Activated CD4-positive, alpha-beta T cell treated with anti-CD3 and anti-CD28 coated beads, Interleukin-2, amount 50 U/mL, for 16 hours (primary cell): ENCODE results near the gene LOXHD1.

Experiments used
- DNase-seq: peaks from one replicate; pipeline ENCODE4 v3.0.0-alpha.2; 2020

LOXHD1 gene

DNA sequence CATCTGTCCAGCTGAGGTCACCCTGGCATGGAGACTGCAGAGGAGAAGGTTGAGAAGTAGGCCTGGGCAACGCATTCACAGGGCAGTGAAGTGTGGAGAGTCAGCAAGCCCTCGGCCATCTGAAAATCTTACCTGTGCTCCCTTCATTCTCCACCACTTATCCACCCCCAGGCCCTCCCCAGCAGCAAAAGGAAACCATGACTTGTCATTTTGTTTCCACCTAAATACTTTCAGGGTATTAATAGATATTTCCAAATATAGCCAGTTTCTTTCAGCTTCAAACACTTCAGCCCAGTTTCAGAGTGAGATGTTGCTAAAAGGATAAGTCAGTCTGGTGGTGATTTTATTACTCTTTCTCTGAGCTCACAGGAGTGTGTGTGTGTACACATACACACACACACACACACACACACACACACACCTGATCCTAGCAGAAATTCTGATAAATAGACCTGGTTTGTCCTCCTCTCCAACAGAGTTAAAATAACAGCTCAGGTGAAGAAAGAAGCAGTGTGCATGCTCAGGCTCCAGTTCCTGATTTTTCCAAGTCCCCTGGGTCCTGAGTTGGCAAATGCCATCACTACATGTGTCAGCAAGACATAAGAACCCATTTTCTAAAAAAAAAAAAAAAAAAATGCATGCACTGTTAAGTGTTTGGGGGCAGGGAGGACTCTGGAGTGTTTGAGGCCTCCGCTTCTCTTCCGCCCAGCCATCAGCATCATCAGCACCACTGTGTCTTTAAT, 82.8 kb downstream of the LOXHD1 start:
- no peak for DNase-seq

DNA sequence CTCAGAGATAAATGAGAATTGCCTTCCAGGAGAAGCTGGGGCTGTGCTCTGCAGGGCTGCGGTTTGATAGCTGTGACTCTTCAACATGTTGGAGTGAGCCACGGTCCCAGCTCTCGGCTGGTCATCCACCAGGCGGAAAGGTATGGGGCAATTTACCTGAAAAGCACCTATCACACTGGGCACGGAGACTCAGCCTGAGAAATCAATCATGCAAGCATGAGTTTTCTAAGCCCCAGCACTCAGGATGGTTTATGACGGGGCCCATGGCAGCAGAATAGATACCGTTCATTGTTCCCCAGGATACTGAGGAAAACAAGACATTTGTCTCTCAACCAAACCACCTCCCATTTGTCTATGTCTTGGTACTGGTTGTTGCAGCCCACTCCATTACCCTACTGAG, 83.9 kb downstream of the LOXHD1 start:
- no peak for DNase-seq

DNA sequence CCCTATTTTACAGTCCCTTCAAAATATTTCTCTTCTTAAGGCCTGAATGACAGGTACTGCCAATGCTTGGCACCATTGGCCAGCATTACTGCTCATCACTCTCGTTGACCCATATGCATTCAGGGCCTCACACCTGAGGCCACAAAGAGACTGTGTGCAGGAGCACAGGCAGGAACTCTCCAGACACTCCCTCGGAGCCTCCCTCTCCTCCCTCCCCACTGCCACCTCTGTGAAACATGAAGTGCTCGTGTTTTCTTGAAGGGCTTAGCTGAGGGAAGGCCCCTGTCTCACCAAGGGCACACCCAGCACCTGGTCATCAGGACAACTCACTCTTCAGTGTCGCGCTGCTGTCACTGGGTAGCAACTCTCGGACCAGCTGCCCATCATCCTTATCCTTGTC, 85.3 kb downstream of the LOXHD1 start:
- no peak for DNase-seq

DNA sequence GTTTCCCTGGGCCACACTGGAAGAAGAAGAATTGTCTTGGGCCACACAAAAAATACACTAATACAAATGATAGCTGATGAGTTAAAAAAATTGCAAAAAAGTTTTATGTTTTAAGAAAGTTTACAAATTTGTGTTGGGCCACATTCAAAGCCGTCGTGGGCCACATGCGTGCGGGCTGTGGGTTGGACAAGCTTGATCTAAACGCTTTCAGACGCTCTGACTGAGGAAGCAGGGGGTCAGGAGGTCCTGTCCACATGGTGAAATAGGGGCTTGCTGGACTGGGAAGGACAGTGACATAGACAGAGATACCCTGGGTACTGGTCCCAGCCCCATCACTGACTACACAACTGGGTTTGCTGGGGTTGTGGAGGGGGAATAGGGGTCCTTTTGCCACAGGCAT, 86.4 kb downstream of the LOXHD1 start:
- DNase-seq: no peak

DNA sequence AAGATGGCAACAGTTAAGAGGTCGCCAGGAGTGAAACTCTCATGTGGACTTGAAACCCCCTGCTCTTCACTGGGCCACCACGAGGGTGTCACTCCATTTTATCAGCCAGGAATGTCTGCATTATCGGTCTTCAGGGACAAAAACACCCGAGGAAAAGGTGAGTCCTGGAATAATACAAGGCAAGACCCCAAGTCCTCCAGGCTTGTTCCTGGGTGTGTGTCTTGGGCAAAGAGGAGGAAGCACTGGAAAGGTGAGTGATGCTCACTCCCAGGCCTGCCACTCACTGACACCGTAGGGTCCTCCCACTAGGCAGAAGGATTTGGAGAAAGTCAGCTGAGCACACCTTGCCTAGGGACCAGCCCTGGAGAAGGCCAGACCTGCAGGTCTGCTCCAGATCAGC, 86.9 kb downstream of the LOXHD1 start:
- no peak for DNase-seq

DNA sequence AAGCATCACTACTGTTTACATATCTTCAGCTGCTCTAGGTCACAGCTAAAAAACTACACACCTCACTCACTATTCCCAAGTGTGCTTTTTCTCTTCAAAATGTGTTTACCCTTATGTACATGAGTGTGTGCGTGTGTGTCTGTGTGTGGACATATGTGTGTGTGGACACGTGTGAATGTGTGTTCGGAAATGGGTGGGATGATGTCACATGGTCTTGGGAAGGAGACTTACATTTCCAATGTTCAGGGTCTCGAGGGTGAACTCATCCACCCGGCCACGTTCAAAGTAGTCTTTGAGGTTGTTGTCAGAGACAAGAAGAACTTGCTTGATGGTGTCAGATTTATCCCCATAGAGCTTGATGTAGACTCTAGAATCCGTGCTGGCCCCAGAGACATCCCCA, 87.8 kb downstream of the LOXHD1 start:
- no peak for DNase-seq

DNA sequence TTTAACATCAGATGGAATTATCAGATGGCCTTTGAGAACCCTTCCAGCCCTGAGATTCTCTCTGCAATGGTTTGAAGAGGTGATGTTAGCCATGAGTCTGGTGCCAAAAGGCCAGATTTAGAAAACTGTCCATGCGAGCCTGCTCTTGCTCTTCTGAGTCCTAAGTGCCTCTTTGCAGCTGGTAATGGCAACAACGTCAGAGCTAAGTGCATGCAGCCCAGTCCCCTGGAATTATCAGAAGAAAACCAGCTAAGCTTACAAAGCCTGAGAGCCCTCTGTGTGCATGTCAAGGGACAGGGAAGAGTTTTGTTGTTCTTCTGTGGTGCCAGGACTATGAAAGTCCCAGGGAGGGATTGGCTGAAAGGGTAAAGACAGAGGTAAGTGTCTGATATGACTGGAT, 89.8 kb downstream of the LOXHD1 start:
- no peak for DNase-seq

DNA sequence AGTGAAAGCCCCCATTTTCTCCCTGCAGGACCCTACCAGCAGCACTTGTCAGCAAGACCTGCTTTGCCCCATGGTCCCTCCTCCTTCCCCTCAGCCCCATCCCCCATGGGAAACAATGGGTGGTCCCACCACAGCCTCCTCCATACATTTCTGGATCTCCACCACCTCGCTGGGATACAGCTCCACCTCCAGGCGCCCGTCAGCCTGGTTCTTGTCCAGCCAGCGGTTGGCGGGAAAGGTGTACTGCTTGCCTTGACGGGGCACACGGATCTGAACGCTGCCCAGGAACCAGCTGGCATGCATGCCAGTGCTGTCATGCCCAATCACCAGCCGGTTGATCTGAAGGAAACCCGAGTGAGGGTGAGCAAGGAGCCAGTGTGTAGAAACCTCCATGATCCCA, 90.9 kb downstream of the LOXHD1 start:
- DNase-seq: no peak

DNA sequence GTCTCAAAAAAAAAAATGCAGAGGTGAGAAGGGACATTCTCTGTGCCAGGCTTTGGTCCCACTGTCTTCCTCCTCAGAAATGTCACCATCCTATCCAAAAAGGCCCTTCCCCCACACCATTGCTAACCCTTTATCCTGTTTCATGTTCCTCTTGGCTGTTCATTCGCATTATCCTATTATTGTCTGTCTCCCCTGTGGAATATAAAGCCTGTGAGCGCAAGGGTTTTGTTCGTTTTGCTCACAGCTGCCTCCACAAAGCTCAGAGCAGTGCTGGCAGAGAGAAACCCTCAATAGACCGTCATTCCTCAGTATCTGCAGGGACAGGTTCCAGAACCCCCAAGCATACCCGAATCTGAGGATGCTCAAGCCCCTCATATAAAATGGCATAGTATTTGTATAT, 91.8 kb downstream of the LOXHD1 start:
- no peak for DNase-seq

DNA sequence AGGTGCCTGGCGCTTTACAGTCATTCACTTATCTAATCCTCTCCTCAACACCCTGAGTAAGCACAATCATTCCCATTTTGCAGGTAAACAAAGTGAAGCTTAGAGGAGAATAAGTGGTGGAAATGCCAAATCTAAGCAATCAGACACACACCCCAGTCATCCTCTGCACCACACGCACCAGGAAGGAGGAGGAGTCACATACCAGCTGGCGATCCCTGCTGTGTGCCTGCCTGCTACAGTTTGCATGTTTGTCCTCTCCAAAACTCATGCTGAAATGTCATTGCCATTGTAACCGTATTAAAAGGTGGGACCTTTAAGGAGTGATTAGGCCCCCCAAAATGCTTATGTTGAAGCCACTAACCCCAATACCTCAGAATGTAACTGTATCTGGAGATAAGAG, 93.7 kb downstream of the LOXHD1 start:
- no peak for DNase-seq

DNA sequence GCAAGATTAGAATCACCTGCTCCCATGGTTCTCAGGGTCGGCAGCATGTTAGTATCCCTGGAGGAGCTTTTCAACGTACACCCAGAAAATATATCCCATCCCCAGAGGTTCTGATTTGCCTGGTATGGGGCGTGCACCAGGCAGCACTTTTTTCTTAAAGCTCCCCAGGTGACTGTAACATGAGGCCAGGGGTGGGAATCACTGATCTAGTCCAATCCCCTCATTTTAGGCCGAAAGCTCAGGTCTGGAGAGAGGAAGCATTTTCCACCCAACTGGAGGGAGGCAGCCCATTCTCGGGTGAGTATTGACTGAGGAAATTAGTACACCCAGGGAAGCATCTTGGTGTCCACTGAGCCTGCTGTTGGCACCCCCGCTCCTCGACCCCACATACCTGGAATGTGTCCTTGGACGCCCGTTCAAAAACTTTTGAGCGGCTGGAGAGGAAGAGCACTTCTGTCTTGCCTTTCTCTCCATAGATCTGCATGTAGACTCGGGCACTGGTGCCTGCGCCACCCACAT, 94.3 kb downstream of the LOXHD1 start:
- no peak for DNase-seq

DNA sequence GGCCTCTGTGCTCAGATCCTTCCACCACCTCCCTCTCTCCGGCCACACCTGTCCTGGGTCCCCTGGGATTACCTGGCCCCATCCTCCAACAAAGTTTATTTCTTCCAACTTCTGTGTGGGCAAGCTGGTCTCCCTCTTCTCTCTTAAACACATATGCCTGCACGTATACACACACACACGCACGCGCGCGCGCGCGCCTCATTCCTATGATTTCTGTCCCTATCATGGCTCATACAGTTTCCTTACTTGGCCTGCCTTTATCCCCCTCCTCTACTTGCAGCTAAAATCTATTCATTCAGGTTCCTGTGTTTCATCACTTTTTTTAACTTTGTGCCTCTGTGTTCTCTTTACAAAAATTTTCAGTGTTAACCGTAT, 96.4 kb downstream of the LOXHD1 start:
- no peak for DNase-seq

DNA sequence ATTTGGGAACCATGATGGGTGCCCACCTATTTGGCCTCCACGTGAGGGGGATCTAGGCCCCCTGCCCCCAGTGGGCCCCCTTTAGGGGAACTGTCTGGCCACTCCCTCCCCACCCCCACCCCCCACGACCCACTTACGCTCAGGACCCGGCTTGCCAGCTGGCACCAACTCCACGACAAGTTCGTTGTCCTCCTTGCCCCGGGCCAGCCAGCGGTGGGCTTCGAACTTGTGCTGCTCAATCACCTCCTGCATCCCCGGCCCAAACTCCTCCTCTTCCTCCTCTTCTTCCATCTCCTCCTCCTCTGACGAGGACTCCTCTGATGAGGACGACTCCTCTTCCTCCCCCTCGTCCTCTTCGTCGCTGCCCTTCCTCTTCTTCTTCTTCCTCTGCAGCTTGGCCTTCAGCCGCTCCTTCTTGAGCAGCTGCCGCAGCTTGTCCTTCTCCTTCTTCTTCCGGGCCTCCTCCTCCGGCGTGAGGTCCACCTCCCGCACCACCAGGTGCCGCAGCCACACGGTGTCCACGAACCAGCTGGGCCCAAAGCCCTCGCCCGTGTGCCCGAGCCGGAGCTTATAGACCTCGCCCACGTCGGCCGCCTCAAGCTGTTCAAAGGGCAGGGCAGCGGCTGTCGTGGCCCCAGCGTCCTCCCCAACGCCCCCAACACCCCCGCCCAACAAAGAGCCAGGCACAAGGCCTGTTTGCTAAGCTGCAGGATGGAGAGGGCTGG, 96.9 kb downstream of the LOXHD1 start:
- DNase-seq: no peak

DNA sequence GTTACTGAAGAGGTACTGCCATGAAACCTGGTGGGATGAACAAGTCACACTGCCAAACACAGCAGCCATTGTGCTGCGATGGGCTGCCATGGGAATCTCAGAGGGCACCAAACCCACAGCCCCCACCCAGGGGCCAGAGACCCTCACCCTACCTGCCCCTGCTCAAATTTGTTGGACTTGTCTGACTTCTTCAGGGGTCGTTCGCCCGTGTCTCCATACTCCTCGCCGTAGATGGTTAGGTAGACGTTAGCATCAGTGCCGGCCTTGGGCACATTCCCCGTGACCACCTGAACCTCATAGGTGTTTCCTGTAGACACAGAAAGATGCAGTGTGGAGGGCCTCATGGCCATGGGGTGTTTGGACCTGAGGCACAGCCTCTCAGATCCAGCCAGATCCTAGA, 97.7 kb downstream of the LOXHD1 start:
- DNase-seq: no peak

DNA sequence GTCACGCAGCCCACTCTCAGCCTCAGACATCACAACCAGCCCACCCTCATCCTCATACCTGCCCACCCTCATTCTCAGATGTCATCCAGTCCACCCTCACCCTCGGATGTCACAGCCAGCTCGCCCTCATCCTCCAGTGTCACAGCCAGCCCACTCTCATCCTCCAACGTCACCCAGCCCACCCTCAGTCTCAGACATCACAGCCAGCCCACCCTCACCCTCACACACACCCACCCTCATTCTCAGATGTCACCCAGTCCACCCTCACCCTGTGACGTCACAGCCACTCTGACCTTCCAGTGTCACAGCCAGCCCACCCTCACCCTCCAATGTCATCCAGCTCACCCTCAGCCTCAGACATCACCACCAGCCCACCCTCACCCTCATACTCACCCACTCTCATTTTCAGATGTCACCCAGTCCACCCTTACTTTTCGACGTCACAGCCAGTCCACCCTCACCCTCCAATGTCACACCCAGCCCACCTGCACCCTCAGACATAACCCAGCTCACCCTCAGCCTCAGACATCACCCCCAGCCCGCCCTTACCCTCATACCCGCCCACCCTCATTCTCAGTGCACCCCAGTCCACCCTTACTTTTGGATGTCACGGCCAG, 100.3 kb downstream of the LOXHD1 start:
- DNase-seq: no peak

DNA sequence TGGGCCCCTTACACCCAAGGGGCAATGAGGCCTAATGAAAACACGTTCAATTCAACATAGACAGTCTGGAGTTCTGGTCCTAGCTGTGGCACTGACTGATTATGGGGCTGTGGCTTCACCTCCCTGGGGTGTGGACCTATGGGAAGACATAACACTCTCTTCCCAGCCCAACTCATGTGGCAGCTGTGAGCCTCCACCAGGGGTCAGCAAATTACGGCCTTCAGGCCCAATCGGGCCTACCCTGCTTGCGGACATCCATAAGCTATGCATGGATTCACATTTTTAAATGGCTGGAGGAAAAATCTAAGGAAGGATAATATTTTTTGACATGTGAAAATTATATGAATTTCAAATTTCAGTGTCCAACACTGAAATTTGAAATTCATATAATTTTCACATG, 101.3 kb downstream of the LOXHD1 start:
- no peak for DNase-seq

DNA sequence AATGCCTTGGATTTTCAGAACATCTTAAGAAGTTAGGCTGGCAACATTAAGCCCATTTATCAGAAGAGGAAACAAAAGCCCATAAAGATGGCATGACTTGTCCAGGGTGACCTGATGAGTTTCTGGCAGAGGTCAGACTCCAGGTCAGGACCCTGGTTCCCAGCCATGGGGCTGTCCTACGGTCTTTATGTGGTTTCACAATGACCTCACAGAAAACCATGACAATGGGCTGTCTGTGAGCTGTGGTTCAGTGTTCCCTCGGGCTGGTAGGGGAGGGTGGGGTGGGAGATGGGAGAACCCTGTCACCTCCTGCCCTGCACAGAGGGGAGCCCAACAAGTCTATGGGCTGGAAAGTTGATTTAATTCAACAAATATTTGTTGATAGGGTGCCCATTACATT, 101.8 kb downstream of the LOXHD1 start:
- DNase-seq: no peak

DNA sequence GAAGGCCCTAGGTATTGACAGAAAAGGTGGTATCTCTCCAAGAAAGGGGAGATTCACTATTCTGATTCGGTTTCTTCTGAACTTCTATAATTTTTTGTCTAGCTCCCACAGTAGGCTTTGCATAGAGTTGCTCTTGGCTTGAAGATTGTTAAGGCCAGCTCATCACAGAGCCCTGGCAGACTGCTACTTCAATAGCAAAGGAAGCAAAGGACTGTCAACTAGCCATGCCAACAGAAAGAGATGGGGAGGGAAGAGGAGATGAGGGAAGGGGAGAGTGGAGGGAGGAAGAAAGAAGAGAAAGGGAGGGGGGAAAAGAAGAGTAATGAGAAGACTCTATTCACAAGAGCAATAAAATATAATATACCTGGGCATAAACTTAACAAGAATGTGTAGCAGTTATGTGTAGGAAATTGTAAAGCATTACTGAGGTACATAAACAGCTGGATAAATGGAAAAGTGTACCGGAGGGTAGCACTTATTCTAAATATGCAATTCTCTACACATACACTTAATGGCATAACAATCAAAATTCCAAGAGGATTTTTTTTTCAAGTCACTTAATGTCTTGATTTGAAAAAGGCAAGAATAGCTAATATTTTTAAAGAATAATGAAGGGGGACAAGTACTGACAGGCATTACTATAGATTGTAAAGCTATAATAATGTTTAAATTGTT, 102.5 kb downstream of the LOXHD1 start:
- DNase-seq: no peak

DNA sequence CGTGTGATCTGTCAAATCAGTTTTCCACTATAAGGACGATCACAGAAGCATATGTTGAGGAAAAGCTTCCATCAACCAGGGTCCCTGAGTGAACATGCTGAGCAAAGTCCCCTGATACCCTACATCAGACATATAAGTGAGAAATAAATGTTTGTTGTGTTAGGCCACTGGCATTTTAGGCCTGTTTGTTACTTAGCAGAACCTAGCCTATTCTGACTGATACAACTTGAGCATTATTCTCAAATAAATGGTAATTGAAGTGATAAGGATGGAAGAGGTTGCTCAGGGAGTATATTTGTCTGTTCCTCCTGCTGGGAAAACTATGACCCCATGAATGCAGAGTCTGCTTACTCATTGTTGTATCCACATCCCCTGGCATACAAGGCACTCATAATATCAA, 106.4 kb downstream of the LOXHD1 start:
- no peak for DNase-seq

DNA sequence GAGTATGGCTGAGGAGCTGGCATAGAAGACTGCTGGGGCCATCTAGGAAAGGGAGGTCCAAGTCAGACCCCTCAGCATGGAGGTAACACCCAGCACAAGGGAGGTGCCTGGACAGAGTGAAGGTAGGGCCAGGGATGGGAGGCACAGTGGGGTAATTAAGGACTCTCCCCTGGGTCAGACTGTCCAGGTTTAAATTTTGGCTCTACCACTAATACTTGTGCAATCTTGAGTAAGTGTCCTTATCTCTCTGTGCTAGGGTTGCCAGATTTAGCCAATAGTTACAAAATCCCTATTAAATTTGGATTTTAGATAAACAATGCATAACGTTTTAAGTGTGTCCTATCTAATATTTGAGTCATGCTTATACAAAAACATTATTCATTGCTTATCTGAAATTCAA, 109.5 kb downstream of the LOXHD1 start:
- no peak for DNase-seq

DNA sequence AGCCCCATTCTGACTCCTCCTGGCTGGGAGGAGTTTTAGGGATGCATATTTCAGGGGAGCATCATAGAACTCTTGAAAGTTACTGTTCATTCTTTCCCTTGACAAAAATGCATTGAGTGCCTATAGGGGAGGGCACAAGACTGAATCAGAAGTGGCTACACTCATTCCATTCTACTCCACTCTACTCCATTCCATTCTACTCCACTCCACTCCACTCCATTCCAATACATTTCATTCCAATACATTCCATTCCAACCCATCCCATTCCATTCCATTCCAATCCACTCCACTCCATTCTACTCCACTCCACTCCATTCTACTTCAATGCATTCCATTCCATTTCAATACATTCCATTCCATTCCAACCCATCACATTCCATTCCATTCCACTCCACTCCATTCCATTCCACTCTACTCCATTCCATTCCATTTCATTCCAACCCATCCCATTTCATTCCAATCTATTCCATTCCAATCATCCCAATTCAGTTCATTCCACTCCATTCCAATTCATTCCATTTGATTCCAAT, 110.8 kb downstream of the LOXHD1 start:
- DNase-seq: no peak

DNA sequence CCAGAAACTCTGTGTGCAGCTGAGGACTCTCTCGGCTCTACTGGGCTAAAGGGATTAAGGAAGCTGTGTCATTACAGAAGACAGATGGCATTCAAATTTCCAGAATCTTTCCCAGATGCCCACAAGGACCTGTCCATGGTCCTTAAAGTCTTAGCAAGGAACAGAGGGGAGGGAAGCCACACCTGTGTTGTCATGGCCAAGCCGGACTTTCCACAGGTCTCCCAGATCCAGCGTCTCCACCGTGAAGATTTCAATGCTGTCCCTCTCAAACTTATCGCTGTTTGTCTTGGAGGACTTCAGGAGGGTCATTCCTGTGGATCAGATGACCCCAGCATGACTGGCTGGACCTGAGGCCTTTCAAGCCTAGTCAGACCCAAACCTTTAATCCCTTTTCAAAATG, 114.5 kb downstream of the LOXHD1 start:
- DNase-seq: no peak

DNA sequence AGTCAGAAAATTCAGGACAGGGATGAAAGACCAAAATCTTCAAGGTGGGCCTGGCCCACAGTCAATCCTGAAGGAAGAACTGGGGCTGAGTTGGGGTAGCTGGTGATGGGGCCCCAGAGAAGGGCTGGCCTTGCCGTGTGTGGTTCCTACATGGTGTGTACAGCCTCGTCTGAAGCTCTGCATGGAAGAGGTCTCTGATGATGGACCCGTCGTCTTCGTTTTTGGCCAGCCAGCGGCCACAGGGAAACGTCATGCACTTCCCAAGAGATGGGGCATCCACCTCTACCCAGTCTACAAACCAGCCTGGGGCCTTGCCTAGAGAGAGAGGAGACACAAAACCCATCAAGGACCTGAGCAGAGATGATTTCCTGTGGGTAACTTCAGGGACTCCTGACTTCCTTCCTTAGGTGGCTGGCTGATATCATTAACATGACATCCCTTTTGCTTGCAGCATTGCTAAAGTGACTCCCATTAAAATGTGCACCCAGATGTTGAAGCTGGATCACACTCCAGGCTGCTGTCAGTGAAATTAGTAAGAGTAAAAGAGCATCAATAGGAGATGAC, 115.3 kb downstream of the LOXHD1 start:
- DNase-seq: no peak
